ENCODE measurements around the gene GRK5.

DNA sequence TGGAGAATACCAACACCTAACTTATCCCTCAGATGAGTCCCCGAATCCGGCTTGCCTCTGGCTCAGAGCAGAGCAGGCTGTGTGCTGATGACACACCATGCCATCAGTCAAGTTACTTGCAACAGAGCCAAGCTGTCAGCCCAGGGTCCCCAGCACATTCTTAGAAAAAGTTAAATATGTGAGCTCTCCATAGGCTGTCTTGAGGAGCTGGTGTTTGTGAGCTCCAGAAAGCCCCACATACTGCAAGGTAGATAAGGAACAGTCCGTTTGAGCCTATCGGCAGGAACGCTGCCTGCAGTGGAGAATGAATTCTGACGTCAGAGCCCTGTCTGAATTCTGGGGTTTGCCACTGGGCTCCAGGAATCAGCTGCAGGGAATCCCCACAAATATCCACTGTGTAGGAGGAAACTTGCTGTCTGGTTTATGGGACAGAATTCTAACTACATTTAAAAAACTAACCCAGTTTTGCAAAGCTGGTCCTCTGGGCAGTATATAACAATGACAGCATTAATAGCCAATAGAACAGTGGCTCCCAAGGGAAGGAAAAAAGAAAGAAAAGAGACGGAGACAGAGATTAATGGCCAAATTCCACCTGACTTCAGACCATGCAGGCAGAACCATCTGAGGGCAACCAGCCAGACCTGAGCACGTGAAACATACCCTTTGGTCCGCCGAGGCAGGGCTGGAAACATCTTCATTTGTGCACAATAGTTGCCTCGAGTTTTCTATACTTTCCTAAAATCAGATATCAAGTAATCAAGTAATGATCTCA, 45.5 kb upstream of the GRK5 start:
- TF ChIP-seq CTCF (IDR thresholded peaks at IDR 0.05) = no peak
- TF ChIP-seq POLR2AphosphoS5 (IDR thresholded peaks at IDR 0.05; ENCODE audit: low read depth, low read length) = no peak
- TF ChIP-seq SIN3A (IDR thresholded peaks at IDR 0.05; ENCODE audit: borderline replicate concordance, insufficient read depth, low read depth, low read length) = no peak
- TF ChIP-seq, protein P1, sequence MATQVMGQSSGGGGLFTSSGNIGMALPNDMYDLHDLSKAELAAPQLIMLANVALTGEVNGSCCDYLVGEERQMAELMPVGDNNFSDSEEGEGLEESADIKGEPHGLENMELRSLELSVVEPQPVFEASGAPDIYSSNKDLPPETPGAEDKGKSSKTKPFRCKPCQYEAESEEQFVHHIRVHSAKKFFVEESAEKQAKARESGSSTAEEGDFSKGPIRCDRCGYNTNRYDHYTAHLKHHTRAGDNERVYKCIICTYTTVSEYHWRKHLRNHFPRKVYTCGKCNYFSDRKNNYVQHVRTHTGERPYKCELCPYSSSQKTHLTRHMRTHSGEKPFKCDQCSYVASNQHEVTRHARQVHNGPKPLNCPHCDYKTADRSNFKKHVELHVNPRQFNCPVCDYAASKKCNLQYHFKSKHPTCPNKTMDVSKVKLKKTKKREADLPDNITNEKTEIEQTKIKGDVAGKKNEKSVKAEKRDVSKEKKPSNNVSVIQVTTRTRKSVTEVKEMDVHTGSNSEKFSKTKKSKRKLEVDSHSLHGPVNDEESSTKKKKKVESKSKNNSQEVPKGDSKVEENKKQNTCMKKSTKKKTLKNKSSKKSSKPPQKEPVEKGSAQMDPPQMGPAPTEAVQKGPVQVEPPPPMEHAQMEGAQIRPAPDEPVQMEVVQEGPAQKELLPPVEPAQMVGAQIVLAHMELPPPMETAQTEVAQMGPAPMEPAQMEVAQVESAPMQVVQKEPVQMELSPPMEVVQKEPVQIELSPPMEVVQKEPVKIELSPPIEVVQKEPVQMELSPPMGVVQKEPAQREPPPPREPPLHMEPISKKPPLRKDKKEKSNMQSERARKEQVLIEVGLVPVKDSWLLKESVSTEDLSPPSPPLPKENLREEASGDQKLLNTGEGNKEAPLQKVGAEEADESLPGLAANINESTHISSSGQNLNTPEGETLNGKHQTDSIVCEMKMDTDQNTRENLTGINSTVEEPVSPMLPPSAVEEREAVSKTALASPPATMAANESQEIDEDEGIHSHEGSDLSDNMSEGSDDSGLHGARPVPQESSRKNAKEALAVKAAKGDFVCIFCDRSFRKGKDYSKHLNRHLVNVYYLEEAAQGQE (IDR thresholded peaks at IDR 0.05; ENCODE audit: insufficient read depth in 1 of 2, low read depth in 2 of 2, low read length in 1 of 2) = no peak

Measured in Panc1 (cell line).